ENCODE data around the gene RNGTT.

Gene RNGTT

GRCh38 chr6:88679841-88680240 is 283.6 kb downstream of the RNGTT start:
- TF ChIP-seq ZNF548 (tag by site-specific recombination; IDR thresholded peaks at IDR 0.05) (no peak), ZNF792 (tag by site-specific recombination; IDR thresholded peaks at IDR 0.05) (no peak), ZNF830 (tag by site-specific recombination; IDR thresholded peaks at IDR 0.05; ENCODE audit: low read depth) (no peak), ZNF335 (tag by site-specific recombination; conservative IDR thresholded peaks at IDR 0.05) (no peak), ZNF398 (tag by site-specific recombination; IDR thresholded peaks at IDR 0.05) (no peak), ZBTB26 (tag by site-specific recombination; optimal IDR thresholded peaks at IDR 0.05) (no peak), ZSCAN30 (tag by site-specific recombination; IDR thresholded peaks at IDR 0.05) (no peak), KLF16 (tag by site-specific recombination; IDR thresholded peaks at IDR 0.05) (no peak), ZNF423 (tag by site-specific recombination; IDR thresholded peaks at IDR 0.05) (no peak), ZNF514 (tag by site-specific recombination; IDR thresholded peaks at IDR 0.05) (no peak), ZNF433 (tag by site-specific recombination; IDR thresholded peaks at IDR 0.05; ENCODE audit: low read depth) (no peak)
- CTCF ChIA-PET, result no interaction called here

GRCh38 chr6:88677356-88677755 is 286.1 kb downstream of the RNGTT start:
- Histone ChIP-seq H3K27ac (ENCODE audit: extremely low read depth, low read depth, low read length) (no peak overlapping the region), H3K4me3 (ENCODE audit: low read depth, low read length) (no peak overlapping the region), H3K4me1 (ENCODE audit: control insufficient read depth, insufficient read depth, low read length) (no peaks in the 10 kb centered on the region), H3K36me3 (ENCODE audit: control insufficient read depth in 2 of 2, insufficient read depth in 1 of 2, low read length in 2 of 2) (no peaks in the 10 kb centered on the region; a peak in 1 of 3 replicates), H3K9me3 (ENCODE audit: control insufficient read depth, insufficient read depth, low read depth, low read length) (no peaks in the 10 kb centered on the region)
- no peak for TF ChIP-seq ZBTB11 (tag by site-specific recombination; conservative IDR thresholded peaks at IDR 0.05; ENCODE audit: low read depth)
- TF ChIP-seq TRIM28 (IDR thresholded peaks at IDR 0.05; ENCODE audit: borderline replicate concordance, low read length), result no peak
- no peak for TF ChIP-seq ZNF449 (tag by site-specific recombination; IDR thresholded peaks at IDR 0.05)
- no peak for TF ChIP-seq PRDM6 (tag by site-specific recombination; IDR thresholded peaks at IDR 0.05)
- TF ChIP-seq ZNF157 (tag by site-specific recombination; IDR thresholded peaks at IDR 0.05), result no peak
- POLR2A ChIA-PET, result no interaction called here
- CTCF ChIA-PET, result no interaction called here

More at GRCh38 chr6:88679841-88680240, 283.6 kb downstream of the RNGTT start:
- Histone ChIP-seq H3K9me3 (ENCODE audit: control insufficient read depth, insufficient read depth, low read depth, low read length) (no peaks in the 10 kb centered on the region), H3K4me3 (ENCODE audit: low read depth, low read length) (no peak overlapping the region), H3K36me3 (ENCODE audit: control insufficient read depth in 2 of 2, insufficient read depth in 1 of 2, low read length in 2 of 2) (no peaks in the 10 kb centered on the region; a peak in 1 of 3 replicates), H3K4me1 (ENCODE audit: control insufficient read depth, insufficient read depth, low read length) (no peaks in the 10 kb centered on the region), H3K27ac (ENCODE audit: extremely low read depth, low read depth, low read length) (no peak overlapping the region)
- POLR2A ChIA-PET, result no interaction called here

All from HEK293 (cell line).